GM10266 (cell line): ENCODE measurements around the gene ANAPC15.
A peak's percentile ranks its signal among the peaks of the same experiment; 100 is the strongest.
"Not testable (repeated sequence)": the region's sequence is repeated elsewhere in the genome, so short reads cannot be mapped to it uniquely, and the experiment has no call there.

Source experiments
- DNase-seq: peaks from one replicate; pipeline ENCODE4 v3.0.0; 2012; ENCODE audit errors: extremely low spot score
- TF ChIP-seq, protein P1 (sequence below): IDR thresholded peaks from 2 replicates; pipeline ENCODE4 v1.5.1; 2012; ENCODE audit warnings: mild to moderate bottlenecking, low read depth; ENCODE audit not compliant: control insufficient read depth, insufficient read depth; ENCODE audit errors: missing control alignments

ANAPC15 gene

GRCh38 chr11:72112143-72112977 lies at the start of gene ANAPC15:
ANAPC15 (minus strand) TSS chr11:72112695; CDS start chr11:72111276, 1,419 bp downstream.
- peak; percentile 87 for DNase-seq
- TF ChIP-seq, protein P1, sequence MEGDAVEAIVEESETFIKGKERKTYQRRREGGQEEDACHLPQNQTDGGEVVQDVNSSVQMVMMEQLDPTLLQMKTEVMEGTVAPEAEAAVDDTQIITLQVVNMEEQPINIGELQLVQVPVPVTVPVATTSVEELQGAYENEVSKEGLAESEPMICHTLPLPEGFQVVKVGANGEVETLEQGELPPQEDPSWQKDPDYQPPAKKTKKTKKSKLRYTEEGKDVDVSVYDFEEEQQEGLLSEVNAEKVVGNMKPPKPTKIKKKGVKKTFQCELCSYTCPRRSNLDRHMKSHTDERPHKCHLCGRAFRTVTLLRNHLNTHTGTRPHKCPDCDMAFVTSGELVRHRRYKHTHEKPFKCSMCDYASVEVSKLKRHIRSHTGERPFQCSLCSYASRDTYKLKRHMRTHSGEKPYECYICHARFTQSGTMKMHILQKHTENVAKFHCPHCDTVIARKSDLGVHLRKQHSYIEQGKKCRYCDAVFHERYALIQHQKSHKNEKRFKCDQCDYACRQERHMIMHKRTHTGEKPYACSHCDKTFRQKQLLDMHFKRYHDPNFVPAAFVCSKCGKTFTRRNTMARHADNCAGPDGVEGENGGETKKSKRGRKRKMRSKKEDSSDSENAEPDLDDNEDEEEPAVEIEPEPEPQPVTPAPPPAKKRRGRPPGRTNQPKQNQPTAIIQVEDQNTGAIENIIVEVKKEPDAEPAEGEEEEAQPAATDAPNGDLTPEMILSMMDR, result no peak

DNA sequence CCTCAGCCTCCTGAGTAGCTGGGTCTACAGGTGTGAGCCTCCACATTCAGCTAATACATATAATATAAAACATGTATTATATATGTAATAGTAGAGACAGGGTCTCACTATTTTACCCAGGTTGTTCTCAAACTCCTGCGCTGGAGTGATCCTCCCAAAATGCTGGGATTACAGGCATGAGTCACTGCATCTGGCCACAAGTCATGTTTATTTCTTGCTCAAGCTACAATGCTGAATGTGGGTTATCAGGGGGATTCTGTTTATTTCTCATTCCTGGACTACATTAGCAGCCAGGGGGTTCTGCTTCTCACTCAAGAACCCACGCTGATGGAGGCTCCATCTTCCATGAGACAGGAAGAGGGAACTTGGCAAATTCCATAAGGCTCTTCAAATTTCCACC lies 47.8 kb upstream of the ANAPC15 start:
- TF ChIP-seq, protein P1, result no peak
- DNase-seq, result no peak

DNA sequence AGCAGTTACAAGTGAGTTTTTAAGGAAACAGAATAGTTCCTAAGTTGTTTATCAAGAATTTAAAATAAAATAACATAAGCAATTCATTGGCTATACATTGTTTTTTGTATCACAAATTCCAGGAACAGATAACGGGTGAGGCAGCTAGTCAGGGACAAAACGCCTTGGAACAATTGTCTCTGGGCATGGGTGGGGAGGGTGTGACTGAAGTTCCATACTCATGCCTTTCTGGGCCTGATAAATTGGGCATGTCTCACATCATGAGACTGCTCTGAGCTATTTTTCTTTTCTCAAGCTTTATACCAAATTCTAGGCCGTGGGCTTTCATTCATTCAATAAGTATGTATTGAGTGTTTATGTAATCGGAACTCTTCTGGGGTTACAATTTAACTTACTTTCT lies 44.6 kb upstream of the ANAPC15 start:
- TF ChIP-seq, protein P1, result no peak
- no peak for DNase-seq

DNA sequence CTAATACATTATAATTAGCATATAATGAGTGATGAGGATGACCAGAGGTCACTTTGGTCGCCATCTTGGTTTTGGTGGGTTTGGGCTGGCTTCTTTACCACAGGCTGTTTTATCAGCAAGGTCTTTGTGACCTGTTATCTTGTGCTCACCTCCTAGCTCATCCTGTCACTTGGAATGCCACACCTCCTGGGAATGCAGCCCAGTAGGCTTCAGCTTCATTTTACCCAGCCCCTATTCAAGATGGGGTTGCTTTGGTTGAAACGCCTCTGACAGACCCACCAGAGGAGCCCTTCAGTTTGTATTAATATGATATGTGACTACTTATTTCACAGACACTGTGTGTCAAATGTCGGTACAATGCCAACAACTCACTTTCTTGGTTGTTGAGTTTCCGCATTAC lies 43.3 kb upstream of the ANAPC15 start:
- TF ChIP-seq, protein P1, result no peak
- DNase-seq, result no peak

DNA sequence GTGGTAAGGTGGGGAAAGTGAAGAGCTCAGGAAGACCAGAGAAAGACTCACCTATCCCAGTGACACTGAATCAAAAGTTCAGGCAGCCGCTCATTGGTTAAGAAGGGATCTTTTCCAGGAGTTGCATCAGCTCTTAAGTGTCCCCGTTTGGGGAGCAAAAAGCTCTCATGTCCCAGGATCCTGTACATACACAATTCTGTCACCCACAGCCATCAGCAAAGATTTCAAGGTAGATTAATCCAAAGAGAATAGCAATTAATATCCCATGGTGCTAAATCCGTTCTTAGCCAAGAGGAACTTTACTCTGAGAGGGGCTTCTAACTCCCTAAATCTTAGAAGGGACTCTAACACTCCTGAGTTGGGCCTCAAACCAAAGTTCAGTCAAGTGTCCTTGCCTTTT lies 42.3 kb upstream of the ANAPC15 start:
- no peak for DNase-seq
- TF ChIP-seq, protein P1, result no peak

DNA sequence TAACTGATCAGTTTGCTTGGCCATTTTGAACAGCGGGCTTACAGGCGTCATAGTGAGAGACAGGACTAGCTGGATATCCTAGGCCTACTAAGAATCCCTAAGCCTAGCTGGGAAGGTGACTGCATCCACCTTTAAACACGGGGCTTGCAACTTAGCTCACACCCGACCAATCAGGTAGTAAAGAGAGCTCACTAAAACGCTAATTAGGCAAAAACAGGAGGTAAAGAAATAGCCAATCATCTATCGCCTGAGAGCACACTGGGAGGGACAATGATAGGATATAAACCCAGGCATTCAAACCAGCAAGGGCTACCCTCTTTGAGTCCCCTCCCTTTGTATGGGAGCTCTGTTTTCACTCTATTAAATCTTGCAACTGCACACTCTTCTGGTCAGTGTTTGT lies 41.4 kb upstream of the ANAPC15 start:
- DNase-seq, result not testable (repeated sequence)

- TF ChIP-seq, protein P1, result no peak
- DNase-seq, result no peak
These were observed 38.4 kb upstream of the ANAPC15 start for GRCh38 chr11:72150882-72151281.
